WTC11 (cell line): Measurements from ENCODE around the gene POFUT2. TPM values are rescaled to one million over a fixed set of nuclear protein-coding genes. Genes with fewer than 3 reads are reported as not detected.

ENCODE experiments used
- ATAC-seq: fragments of 200-7000 bp; cut with Tn5 transposase; 2 replicates; pipeline ENCODE4 v1.10.0; 2021; ENCODE audit warnings: mild to moderate bottlenecking, moderate library complexity
- CTCF ChIA-PET: fragments of 300-600 bp; sonication (Branson Sonifier 250); formaldehyde crosslinking; loops from one replicate; lab custom pipeline; 2021; ENCODE audit warnings: antibody characterized with exemption; lab: Charles Lee
- POLR2A ChIA-PET: fragments of 350-600 bp; sonication (Branson Sonifier 250); formaldehyde crosslinking; loops from one replicate; lab custom pipeline; 2021; ENCODE audit warnings: antibody characterized with exemption; lab: Charles Lee
- DNase-seq: peaks from one replicate; pipeline ENCODE4 v3.0.0; 2021; ENCODE audit warnings: low spot score
- H3K27ac Mint-ChIP-seq: 2 replicates; pipeline ENCODE4 v1.8.0; 2021; ENCODE audit warnings: mixed read lengths
- H3K27me3 Mint-ChIP-seq: 2 replicates; pipeline ENCODE4 v1.8.0; 2021; ENCODE audit warnings: low read depth, mild to moderate bottlenecking, moderate library complexity, mixed read lengths
- H3K36me3 Mint-ChIP-seq: 2 replicates; pipeline ENCODE4 v1.8.0; 2021; ENCODE audit warnings: mixed read lengths
- H3K4me1 Mint-ChIP-seq: 2 replicates; pipeline ENCODE4 v1.8.0; 2022; ENCODE audit warnings: mixed read lengths
- H3K4me3 Mint-ChIP-seq: 2 replicates; pipeline ENCODE4 v1.8.0; 2021; ENCODE audit warnings: mild to moderate bottlenecking, moderate library complexity, mixed read lengths
- H3K9me3 Mint-ChIP-seq: 2 replicates; pipeline ENCODE4 v1.8.0; 2021; ENCODE audit warnings: mixed read lengths
- ESRRA ChIP-seq: sonication (generic); formaldehyde crosslinking; IDR thresholded peaks from 2 replicates; pipeline ENCODE4 v1.8.1; 2022; ENCODE audit warnings: mild to moderate bottlenecking, missing genetic modification reagents, borderline replicate concordance
- GABPB1 ChIP-seq: sonication (generic); formaldehyde crosslinking; IDR thresholded peaks from 2 replicates; pipeline ENCODE4 v1.8.1; 2023; ENCODE audit warnings: mild to moderate bottlenecking, missing genetic modification reagents
- IRF2 ChIP-seq: sonication (generic); formaldehyde crosslinking; IDR thresholded peaks from 2 replicates; pipeline ENCODE4 v1.8.0; 2022; ENCODE audit warnings: low read depth, missing genetic modification reagents, borderline replicate concordance
- JAZF1 ChIP-seq: fragments of 250-450 bp; sonication (Bioruptor Pico); IDR thresholded peaks from 2 replicates; pipeline ENCODE4 v1.9.0; 2021; ENCODE audit warnings: moderate library complexity, mild to moderate bottlenecking, inconsistent platforms
- NR3C1 ChIP-seq: sonication (generic); formaldehyde crosslinking; conservative IDR thresholded peaks from 2 replicates; pipeline ENCODE4 v1.8.1; 2023; ENCODE audit warnings: low read depth, mild to moderate bottlenecking, missing genetic modification reagents
- RELA ChIP-seq: sonication (generic); formaldehyde crosslinking; IDR thresholded peaks from 2 replicates; pipeline ENCODE4 v1.8.1; 2022; ENCODE audit warnings: missing genetic modification reagents, mild to moderate bottlenecking, borderline replicate concordance
- SMAD4 ChIP-seq: sonication (generic); formaldehyde crosslinking; IDR thresholded peaks from 2 replicates; pipeline ENCODE4 v1.8.0; 2022; ENCODE audit warnings: mild to moderate bottlenecking, missing genetic modification reagents
- TEAD4 ChIP-seq: sonication (generic); formaldehyde crosslinking; IDR thresholded peaks from 2 replicates; pipeline ENCODE4 v1.8.0; 2022; ENCODE audit warnings: mild to moderate bottlenecking, missing genetic modification reagents
- ZNF138 ChIP-seq: sonication (generic); formaldehyde crosslinking; conservative IDR thresholded peaks from 2 replicates; pipeline ENCODE4 v1.8.1; 2022; ENCODE audit warnings: mild to moderate bottlenecking, moderate library complexity, missing genetic modification reagents
- ZNF423 ChIP-seq: fragments of 250-450 bp; sonication (Bioruptor Pico); IDR thresholded peaks from 2 replicates; pipeline ENCODE4 v2.1.2; 2022; ENCODE audit warnings: mild to moderate bottlenecking, moderate library complexity
- total RNA-seq: library from RNA; stranded (reverse); gene quantifications from 3 replicates; pipeline ENCODE4 v1.2.3, GENCODE V29; 2021
- TF ChIP-seq, protein P1 (sequence below): sonication (generic); formaldehyde crosslinking; IDR thresholded peaks from 2 replicates; pipeline ENCODE4 v1.8.1; 2022; ENCODE audit warnings: low read depth, mild to moderate bottlenecking, moderate library complexity, missing genetic modification reagents, borderline replicate concordance
- TF ChIP-seq, protein P2 (sequence below): sonication (generic); formaldehyde crosslinking; IDR thresholded peaks from 2 replicates; pipeline ENCODE4 v1.8.0; 2022; ENCODE audit warnings: mild to moderate bottlenecking, missing genetic modification reagents
- TF ChIP-seq, protein P3 (sequence below): sonication (generic); formaldehyde crosslinking; IDR thresholded peaks from 2 replicates; pipeline ENCODE4 v1.8.0; 2023; ENCODE audit warnings: missing genetic modification reagents, mild to moderate bottlenecking, borderline replicate concordance
- TF ChIP-seq, protein P4 (sequence below): sonication (generic); formaldehyde crosslinking; IDR thresholded peaks from 2 replicates; pipeline ENCODE4 v1.8.0; 2022; ENCODE audit warnings: missing genetic modification reagents
- TF ChIP-seq, protein P5 (sequence below): fragments of 250-450 bp; sonication (Bioruptor Pico); IDR thresholded peaks from 2 replicates; pipeline ENCODE4 v2.1.2; 2022; ENCODE audit warnings: mild to moderate bottlenecking, moderate library complexity
- TF ChIP-seq, protein P6 (sequence below): fragments of 200-600 bp; IDR thresholded peaks from 2 replicates; pipeline ENCODE4 v1.8.0; 2022; ENCODE audit warnings: antibody characterized with exemption
- TF ChIP-seq, protein P7 (sequence below): sonication (generic); formaldehyde crosslinking; IDR thresholded peaks from 2 replicates; pipeline ENCODE4 v1.8.1; 2022; ENCODE audit warnings: mild to moderate bottlenecking, moderate library complexity, missing genetic modification reagents
- TF ChIP-seq, protein P8 (sequence below): sonication (generic); formaldehyde crosslinking; IDR thresholded peaks from 2 replicates; pipeline ENCODE4 v1.8.1; 2022; ENCODE audit warnings: low read depth, missing genetic modification reagents, borderline replicate concordance

POFUT2 gene
- total RNA-seq, 1 experiment from 2014 or later: 39.7 TPM

DNA sequence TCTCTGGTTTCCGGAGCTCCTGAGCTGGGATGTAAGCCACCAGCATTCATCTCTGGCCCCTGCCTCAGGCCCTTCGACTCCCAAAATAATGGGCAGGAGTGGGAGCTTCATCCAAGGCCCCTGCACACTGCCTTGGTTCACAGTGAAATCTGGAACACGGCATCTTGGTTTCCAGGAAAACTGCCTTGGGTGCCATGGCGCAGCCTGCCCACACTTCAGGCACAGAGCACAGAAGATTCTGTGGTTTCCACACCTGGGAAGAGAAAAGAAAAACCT, 48.8 kb upstream of the POFUT2 start:
- peaks cover 3% of the 10 kb centered on the region for H3K27me3 Mint-ChIP-seq
- DNase-seq (no peak), ATAC-seq (no peak)
- H3K4me1 Mint-ChIP-seq: peaks cover 21% of the 10 kb centered on the region
- ChIA-PET CTCF (interaction anchor here (0.6 to 1.7 kb wide), 7 partner anchors 11 to 498 kb away, joined by 3 to 10 read pairs (median 4); no protein-coding TSS in a partner anchor), POLR2A (no interaction called here)
- no peak overlapping the region for H3K27ac Mint-ChIP-seq
- no peak overlapping the region for H3K4me3 Mint-ChIP-seq
- TF ChIP-seq JAZF1 (CRISPR knock-in tag) (no peak), ESRRA (no peak), ZNF138 (CRISPR knock-in tag) (no peak), NR3C1 (no peak), RELA (CRISPR knock-in tag) (no peak)
- TF ChIP-seq, protein P1, sequence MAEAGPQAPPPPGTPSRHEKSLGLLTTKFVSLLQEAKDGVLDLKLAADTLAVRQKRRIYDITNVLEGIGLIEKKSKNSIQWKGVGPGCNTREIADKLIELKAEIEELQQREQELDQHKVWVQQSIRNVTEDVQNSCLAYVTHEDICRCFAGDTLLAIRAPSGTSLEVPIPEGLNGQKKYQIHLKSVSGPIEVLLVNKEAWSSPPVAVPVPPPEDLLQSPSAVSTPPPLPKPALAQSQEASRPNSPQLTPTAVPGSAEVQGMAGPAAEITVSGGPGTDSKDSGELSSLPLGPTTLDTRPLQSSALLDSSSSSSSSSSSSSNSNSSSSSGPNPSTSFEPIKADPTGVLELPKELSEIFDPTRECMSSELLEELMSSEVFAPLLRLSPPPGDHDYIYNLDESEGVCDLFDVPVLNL (CRISPR knock-in tag): no peak
- TF ChIP-seq, protein P2, sequence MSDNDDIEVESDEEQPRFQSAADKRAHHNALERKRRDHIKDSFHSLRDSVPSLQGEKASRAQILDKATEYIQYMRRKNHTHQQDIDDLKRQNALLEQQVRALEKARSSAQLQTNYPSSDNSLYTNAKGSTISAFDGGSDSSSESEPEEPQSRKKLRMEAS (CRISPR knock-in tag): no peak
- TF ChIP-seq, protein P3, sequence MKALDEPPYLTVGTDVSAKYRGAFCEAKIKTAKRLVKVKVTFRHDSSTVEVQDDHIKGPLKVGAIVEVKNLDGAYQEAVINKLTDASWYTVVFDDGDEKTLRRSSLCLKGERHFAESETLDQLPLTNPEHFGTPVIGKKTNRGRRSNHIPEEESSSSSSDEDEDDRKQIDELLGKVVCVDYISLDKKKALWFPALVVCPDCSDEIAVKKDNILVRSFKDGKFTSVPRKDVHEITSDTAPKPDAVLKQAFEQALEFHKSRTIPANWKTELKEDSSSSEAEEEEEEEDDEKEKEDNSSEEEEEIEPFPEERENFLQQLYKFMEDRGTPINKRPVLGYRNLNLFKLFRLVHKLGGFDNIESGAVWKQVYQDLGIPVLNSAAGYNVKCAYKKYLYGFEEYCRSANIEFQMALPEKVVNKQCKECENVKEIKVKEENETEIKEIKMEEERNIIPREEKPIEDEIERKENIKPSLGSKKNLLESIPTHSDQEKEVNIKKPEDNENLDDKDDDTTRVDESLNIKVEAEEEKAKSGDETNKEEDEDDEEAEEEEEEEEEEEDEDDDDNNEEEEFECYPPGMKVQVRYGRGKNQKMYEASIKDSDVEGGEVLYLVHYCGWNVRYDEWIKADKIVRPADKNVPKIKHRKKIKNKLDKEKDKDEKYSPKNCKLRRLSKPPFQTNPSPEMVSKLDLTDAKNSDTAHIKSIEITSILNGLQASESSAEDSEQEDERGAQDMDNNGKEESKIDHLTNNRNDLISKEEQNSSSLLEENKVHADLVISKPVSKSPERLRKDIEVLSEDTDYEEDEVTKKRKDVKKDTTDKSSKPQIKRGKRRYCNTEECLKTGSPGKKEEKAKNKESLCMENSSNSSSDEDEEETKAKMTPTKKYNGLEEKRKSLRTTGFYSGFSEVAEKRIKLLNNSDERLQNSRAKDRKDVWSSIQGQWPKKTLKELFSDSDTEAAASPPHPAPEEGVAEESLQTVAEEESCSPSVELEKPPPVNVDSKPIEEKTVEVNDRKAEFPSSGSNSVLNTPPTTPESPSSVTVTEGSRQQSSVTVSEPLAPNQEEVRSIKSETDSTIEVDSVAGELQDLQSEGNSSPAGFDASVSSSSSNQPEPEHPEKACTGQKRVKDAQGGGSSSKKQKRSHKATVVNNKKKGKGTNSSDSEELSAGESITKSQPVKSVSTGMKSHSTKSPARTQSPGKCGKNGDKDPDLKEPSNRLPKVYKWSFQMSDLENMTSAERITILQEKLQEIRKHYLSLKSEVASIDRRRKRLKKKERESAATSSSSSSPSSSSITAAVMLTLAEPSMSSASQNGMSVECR: no peak
- TF ChIP-seq, protein P4, sequence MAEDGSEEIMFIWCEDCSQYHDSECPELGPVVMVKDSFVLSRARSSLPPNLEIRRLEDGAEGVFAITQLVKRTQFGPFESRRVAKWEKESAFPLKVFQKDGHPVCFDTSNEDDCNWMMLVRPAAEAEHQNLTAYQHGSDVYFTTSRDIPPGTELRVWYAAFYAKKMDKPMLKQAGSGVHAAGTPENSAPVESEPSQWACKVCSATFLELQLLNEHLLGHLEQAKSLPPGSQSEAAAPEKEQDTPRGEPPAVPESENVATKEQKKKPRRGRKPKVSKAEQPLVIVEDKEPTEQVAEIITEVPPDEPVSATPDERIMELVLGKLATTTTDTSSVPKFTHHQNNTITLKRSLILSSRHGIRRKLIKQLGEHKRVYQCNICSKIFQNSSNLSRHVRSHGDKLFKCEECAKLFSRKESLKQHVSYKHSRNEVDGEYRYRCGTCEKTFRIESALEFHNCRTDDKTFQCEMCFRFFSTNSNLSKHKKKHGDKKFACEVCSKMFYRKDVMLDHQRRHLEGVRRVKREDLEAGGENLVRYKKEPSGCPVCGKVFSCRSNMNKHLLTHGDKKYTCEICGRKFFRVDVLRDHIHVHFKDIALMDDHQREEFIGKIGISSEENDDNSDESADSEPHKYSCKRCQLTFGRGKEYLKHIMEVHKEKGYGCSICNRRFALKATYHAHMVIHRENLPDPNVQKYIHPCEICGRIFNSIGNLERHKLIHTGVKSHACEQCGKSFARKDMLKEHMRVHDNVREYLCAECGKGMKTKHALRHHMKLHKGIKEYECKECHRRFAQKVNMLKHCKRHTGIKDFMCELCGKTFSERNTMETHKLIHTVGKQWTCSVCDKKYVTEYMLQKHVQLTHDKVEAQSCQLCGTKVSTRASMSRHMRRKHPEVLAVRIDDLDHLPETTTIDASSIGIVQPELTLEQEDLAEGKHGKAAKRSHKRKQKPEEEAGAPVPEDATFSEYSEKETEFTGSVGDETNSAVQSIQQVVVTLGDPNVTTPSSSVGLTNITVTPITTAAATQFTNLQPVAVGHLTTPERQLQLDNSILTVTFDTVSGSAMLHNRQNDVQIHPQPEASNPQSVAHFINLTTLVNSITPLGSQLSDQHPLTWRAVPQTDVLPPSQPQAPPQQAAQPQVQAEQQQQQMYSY (CRISPR knock-in tag): no peak
- no peaks in the 10 kb centered on the region for H3K36me3 Mint-ChIP-seq
- H3K9me3 Mint-ChIP-seq: peaks cover 4% of the 10 kb centered on the region

DNA sequence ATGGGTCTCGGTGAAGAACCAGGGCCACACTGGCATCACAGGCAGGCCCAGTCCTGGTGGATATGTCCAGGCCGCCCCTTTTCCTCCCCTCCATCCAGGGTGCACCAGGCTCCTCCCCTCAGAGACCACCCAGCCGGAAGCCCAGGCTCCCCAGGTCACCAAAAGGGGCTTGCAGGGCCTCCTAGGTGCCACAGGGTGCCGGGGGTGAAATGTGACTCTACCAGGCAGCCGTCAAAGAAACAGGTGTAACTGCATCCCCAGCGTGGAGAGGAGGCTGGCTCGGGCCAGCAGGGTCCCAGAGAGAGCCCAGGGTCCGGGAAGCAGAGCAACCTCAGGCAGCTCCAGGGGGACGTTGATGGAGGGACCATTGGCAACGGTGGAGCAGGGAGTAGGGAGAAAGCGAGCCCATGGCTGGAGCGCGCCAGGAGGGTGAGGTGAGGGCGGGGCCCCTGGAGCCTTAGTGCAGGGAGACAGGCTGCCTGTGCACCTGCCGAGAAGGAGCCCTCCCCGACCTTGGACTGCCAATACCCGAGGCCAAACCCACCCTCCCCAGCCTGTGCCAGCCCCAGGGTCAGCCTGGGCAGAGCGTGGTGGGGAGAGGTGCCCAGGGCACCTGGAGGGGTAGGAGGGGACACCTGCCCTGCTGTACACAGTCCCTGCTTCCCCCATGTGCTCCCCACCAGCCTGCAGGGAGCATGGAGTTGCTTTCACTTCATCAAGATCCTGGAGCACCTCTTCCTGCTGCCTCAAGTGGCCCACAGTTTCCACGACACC, 48.3 kb upstream of the POFUT2 start:
- no peak for ATAC-seq
- POLR2A ChIA-PET: no interaction called here
- CTCF ChIA-PET: interaction anchor here (0.6 to 1.7 kb wide), 7 partner anchors 11 to 498 kb away, joined by 3 to 10 read pairs (median 4); no protein-coding TSS in a partner anchor
- DNase-seq: no peak
- H3K36me3 Mint-ChIP-seq: no peaks in the 10 kb centered on the region
- no peak overlapping the region for H3K4me3 Mint-ChIP-seq
- peaks cover 3% of the 10 kb centered on the region for H3K27me3 Mint-ChIP-seq
- H3K27ac Mint-ChIP-seq: no peak overlapping the region
- peaks cover 23% of the 10 kb centered on the region for H3K4me1 Mint-ChIP-seq
- H3K9me3 Mint-ChIP-seq: peaks cover 4% of the 10 kb centered on the region
- TF ChIP-seq ESRRA (no peak), TEAD4 (no peak), SMAD4 (CRISPR knock-in tag) (no peak), GABPB1 (CRISPR knock-in tag) (no peak), IRF2 (CRISPR knock-in tag) (no peak), ZNF423 (CRISPR knock-in tag) (no peak)
- TF ChIP-seq, protein P5, sequence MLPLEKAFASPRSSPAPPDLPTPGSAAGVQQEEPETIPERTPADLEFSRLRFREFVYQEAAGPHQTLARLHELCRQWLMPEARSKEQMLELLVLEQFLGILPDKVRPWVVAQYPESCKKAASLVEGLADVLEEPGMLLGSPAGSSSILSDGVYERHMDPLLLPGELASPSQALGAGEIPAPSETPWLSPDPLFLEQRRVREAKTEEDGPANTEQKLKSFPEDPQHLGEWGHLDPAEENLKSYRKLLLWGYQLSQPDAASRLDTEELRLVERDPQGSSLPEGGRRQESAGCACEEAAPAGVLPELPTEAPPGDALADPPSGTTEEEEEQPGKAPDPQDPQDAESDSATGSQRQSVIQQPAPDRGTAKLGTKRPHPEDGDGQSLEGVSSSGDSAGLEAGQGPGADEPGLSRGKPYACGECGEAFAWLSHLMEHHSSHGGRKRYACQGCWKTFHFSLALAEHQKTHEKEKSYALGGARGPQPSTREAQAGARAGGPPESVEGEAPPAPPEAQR (CRISPR knock-in tag): no peak
- TF ChIP-seq, protein P2 (CRISPR knock-in tag): no peak
- TF ChIP-seq, protein P6, sequence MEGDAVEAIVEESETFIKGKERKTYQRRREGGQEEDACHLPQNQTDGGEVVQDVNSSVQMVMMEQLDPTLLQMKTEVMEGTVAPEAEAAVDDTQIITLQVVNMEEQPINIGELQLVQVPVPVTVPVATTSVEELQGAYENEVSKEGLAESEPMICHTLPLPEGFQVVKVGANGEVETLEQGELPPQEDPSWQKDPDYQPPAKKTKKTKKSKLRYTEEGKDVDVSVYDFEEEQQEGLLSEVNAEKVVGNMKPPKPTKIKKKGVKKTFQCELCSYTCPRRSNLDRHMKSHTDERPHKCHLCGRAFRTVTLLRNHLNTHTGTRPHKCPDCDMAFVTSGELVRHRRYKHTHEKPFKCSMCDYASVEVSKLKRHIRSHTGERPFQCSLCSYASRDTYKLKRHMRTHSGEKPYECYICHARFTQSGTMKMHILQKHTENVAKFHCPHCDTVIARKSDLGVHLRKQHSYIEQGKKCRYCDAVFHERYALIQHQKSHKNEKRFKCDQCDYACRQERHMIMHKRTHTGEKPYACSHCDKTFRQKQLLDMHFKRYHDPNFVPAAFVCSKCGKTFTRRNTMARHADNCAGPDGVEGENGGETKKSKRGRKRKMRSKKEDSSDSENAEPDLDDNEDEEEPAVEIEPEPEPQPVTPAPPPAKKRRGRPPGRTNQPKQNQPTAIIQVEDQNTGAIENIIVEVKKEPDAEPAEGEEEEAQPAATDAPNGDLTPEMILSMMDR: no peak
- TF ChIP-seq, protein P7, sequence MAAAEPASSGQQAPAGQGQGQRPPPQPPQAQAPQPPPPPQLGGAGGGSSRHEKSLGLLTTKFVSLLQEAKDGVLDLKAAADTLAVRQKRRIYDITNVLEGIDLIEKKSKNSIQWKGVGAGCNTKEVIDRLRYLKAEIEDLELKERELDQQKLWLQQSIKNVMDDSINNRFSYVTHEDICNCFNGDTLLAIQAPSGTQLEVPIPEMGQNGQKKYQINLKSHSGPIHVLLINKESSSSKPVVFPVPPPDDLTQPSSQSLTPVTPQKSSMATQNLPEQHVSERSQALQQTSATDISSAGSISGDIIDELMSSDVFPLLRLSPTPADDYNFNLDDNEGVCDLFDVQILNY (CRISPR knock-in tag): no peak
- TF ChIP-seq, protein P8, sequence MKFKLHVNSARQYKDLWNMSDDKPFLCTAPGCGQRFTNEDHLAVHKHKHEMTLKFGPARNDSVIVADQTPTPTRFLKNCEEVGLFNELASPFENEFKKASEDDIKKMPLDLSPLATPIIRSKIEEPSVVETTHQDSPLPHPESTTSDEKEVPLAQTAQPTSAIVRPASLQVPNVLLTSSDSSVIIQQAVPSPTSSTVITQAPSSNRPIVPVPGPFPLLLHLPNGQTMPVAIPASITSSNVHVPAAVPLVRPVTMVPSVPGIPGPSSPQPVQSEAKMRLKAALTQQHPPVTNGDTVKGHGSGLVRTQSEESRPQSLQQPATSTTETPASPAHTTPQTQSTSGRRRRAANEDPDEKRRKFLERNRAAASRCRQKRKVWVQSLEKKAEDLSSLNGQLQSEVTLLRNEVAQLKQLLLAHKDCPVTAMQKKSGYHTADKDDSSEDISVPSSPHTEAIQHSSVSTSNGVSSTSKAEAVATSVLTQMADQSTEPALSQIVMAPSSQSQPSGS: no peak
